ENCODE data around the gene RIOX2.
"Not testable (repeated sequence)": the region's sequence is repeated elsewhere in the genome, so short reads cannot be mapped to it uniquely, and the experiment has no call there.

Gene RIOX2

GRCh38 chr3:97950360-97950759 is 21.9 kb downstream of the RIOX2 start:
- DNase-seq = no peak

GRCh38 chr3:97949743-97950142 is 22.5 kb downstream of the RIOX2 start:
- no peak for DNase-seq

GRCh38 chr3:97949110-97949485 is 23.1 kb downstream of the RIOX2 start:
- DNase-seq = no peak

GRCh38 chr3:97948351-97949109 is 23.7 kb downstream of the RIOX2 start:
- no peak for DNase-seq

GRCh38 chr3:97942801-97943546 is 29.3 kb downstream of the RIOX2 start:
- DNase-seq = peak; percentile 81

- no peak for DNase-seq
Measured at GRCh38 chr3:97940034-97940433, 32.2 kb downstream of the RIOX2 start.

- no peak for DNase-seq
Measured at GRCh38 chr3:97939401-97939800, 32.8 kb downstream of the RIOX2 start.

- DNase-seq = no peak
Measured at GRCh38 chr3:97938444-97938843, 33.8 kb downstream of the RIOX2 start.

- DNase-seq = no peak
Measured at GRCh38 chr3:97937205-97937604, 35.0 kb downstream of the RIOX2 start.

GRCh38 chr3:97935842-97936241 is 36.4 kb downstream of the RIOX2 start:
- DNase-seq = no peak

- no peak for DNase-seq
Measured at GRCh38 chr3:97934980-97935695, 37.1 kb downstream of the RIOX2 start.

- no peak for DNase-seq
Measured at GRCh38 chr3:97932387-97932801, 39.8 kb downstream of the RIOX2 start.

- no peak for DNase-seq
Measured at GRCh38 chr3:97931218-97931617, 41.0 kb downstream of the RIOX2 start.

GRCh38 chr3:97930018-97930417 is 42.2 kb downstream of the RIOX2 start:
- no peak for DNase-seq

- no peak for DNase-seq
Measured at GRCh38 chr3:97928986-97929385, 43.2 kb downstream of the RIOX2 start.

- no peak for DNase-seq
Measured at GRCh38 chr3:97927704-97928103, 44.5 kb downstream of the RIOX2 start.

- no peak for DNase-seq
Measured at GRCh38 chr3:97917813-97918536, 54.3 kb downstream of the RIOX2 start.

- no peak for DNase-seq
Measured at GRCh38 chr3:97916576-97916975, 55.7 kb downstream of the RIOX2 start.

- no peak for DNase-seq
Measured at GRCh38 chr3:97914388-97914787, 57.8 kb downstream of the RIOX2 start.

- no peak for DNase-seq
Measured at GRCh38 chr3:97911459-97911858, 60.8 kb downstream of the RIOX2 start.

- no peak for DNase-seq
Measured at GRCh38 chr3:97910931-97911351, 61.3 kb downstream of the RIOX2 start.

- not testable (repeated sequence) for DNase-seq
Measured at GRCh38 chr3:97910236-97910831, 61.9 kb downstream of the RIOX2 start.

GRCh38 chr3:97909830-97910229 is 62.4 kb downstream of the RIOX2 start:
- DNase-seq = not testable (repeated sequence)

Data from NCI-H1105 (cell line).